B cell (primary cell): Measurements from ENCODE around the gene TP53BP1. TPM values are rescaled to one million over a fixed set of nuclear protein-coding genes. Genes with fewer than 3 reads are reported as not detected.

Experiments used
- ATAC-seq: fragments of 200-7000 bp; cut with Tn5 transposase; one replicate; pipeline ENCODE4 v1.10.0; 2021; ENCODE audit warnings: low read depth, mild to moderate bottlenecking, moderate number of reproducible peaks, moderate library complexity
- CTCF ChIA-PET: fragments of 350-600 bp; sonication (Branson Sonifier 250); formaldehyde crosslinking; loops from one replicate; lab custom pipeline; 2021; ENCODE audit warnings: antibody characterized with exemption, inconsistent platforms; lab: Charles Lee
- POLR2A ChIA-PET: fragments of 350-600 bp; sonication (Branson Sonifier 250); formaldehyde crosslinking; loops from one replicate; lab custom pipeline; 2021; ENCODE audit warnings: antibody characterized with exemption; lab: Charles Lee
- DNase-seq: peaks from one replicate; pipeline ENCODE4 v3.0.0; 2013
- H2AFZ ChIP-seq: 2 replicates; pipeline ENCODE4 v1.6.1; 2012; ENCODE audit warnings: mild to moderate bottlenecking, low read depth, low read length; ENCODE audit not compliant: insufficient read depth, poor library complexity, severe bottlenecking
- H3K27ac ChIP-seq, 2 donors: 1 replicate in 1 of 2; 2 replicates in 1 of 2; pipeline ENCODE4 v1.5.1; 2012 to 2013; ENCODE audit warnings: low read length in 2 of 2, mild to moderate bottlenecking in 2 of 2, moderate library complexity in 1 of 2
- H3K27me3 ChIP-seq, 4 experiments: fragments of 200-600 bp in 1 of 4; sonication (generic) in 1 of 4; replicated peaks in 1 of 4; 1 replicate in 2 of 4; 2 replicates in 2 of 4; pipeline versions ENCODE4 v1.6.1 to v1.7.0; 2013 to 2016; ENCODE audit warnings: low read length in 3 of 4, mild to moderate bottlenecking in 2 of 4, mixed read lengths in 1 of 4, moderate library complexity in 1 of 4; ENCODE audit not compliant: insufficient read depth in 4 of 4, control insufficient read depth in 3 of 4; ENCODE audit errors: control extremely low read depth in 1 of 4
- H3K36me3 ChIP-seq, 2 experiments: replicated peaks in 1 of 2; 1 replicate in 1 of 2; 2 replicates in 1 of 2; pipeline versions ENCODE4 v1.6.1 to v1.7.1; 2013; ENCODE audit warnings: low read length in 1 of 2; ENCODE audit not compliant: insufficient read depth in 2 of 2, control insufficient read depth in 1 of 2; ENCODE audit errors: control extremely low read depth in 1 of 2, extremely low read depth in 1 of 2
- H3K4me1 ChIP-seq, 2 donors: fragments of 200-600 bp in 1 of 2; sonication (generic) in 1 of 2; 1 replicate in 1 of 2; 2 replicates in 1 of 2; pipeline versions ENCODE4 v1.5.1 to v1.6.1; 2013 to 2017; ENCODE audit warnings: low read length in 2 of 2; ENCODE audit not compliant: control insufficient read depth in 2 of 2, insufficient read depth in 2 of 2
- H3K4me2 ChIP-seq: replicated peaks from 2 replicates; pipeline ENCODE3; 2012; ENCODE audit warnings: mild to moderate bottlenecking, low read depth, low read length; ENCODE audit not compliant: poor library complexity, severe bottlenecking
- H3K4me3 ChIP-seq, 5 experiments: fragments of 200-600 bp in 1 of 5; sonication (generic) in 1 of 5; 1 replicate in 3 of 5; 2 replicates in 2 of 5; pipeline versions ENCODE4 v1.5.1 to v1.7.0; 2011 to 2016; ENCODE audit warnings: low read length in 4 of 5, mild to moderate bottlenecking in 4 of 5, low read depth in 2 of 5, control low read depth in 1 of 5, moderate library complexity in 1 of 5; ENCODE audit not compliant: insufficient read depth in 1 of 5; ENCODE audit errors: control extremely low read depth in 1 of 5, extremely low read depth in 1 of 5
- H3K79me2 ChIP-seq: fragments of 200-600 bp; sonication (generic); one replicate; pipeline ENCODE4 v1.6.0; 2016; ENCODE audit warnings: low read length; ENCODE audit not compliant: control insufficient read depth, insufficient read depth
- H3K9ac ChIP-seq: fragments of 200-600 bp; sonication (generic); 2 replicates; pipeline ENCODE4 v1.6.1; 2017; ENCODE audit warnings: mild to moderate bottlenecking, low read length, moderate library complexity
- H3K9me3 ChIP-seq, 3 donors: one replicate each; pipeline versions ENCODE4 v1.6.1 to v1.7.1; 2013; ENCODE audit warnings: low read length in 2 of 3; ENCODE audit not compliant: control insufficient read depth in 2 of 3, insufficient read depth in 1 of 3; ENCODE audit errors: control extremely low read depth in 1 of 3
- H4K20me1 ChIP-seq: 2 replicates; pipeline ENCODE4 v1.6.0; 2012; ENCODE audit warnings: mild to moderate bottlenecking, low read length; ENCODE audit not compliant: insufficient read depth, control insufficient read depth, poor library complexity, severe bottlenecking
- H3K27ac Mint-ChIP-seq: one replicate; pipeline ENCODE4 v1.8.0; 2021; ENCODE audit warnings: mixed read lengths
- H3K27me3 Mint-ChIP-seq: one replicate; pipeline ENCODE4 v1.8.0; 2021; ENCODE audit warnings: mixed read lengths
- H3K4me1 Mint-ChIP-seq: one replicate; pipeline ENCODE4 v1.8.0; 2021; ENCODE audit warnings: mixed read lengths
- H3K4me3 Mint-ChIP-seq: one replicate; pipeline ENCODE4 v1.8.0; 2021; ENCODE audit warnings: mixed read lengths
- H3K9me3 Mint-ChIP-seq: one replicate; pipeline ENCODE4 v1.8.0; 2022; ENCODE audit warnings: mixed read lengths; ENCODE audit not compliant: insufficient read depth
- EZH2 ChIP-seq: IDR thresholded peaks from 2 replicates; pipeline ENCODE4 v1.6.1; 2012; ENCODE audit warnings: borderline replicate concordance, low read depth, mild to moderate bottlenecking, moderate library complexity, low read length; ENCODE audit not compliant: insufficient read depth, poor library complexity, severe bottlenecking
- WGBS: methylation state at CpG from one replicate; pipeline ENCODE4 v1.1.5; 2013; ENCODE audit warnings: missing lambda C conversion rate; ENCODE audit not compliant: insufficient coverage; 5-methylcytosine and 5-hydroxymethylcytosine counted together
- intact Hi-C: fragments of 100-400 bp; cut with micrococcal nuclease; formaldehyde crosslinking; loops from one replicate; pipeline ENCODE4 v1.10.0; 2022
- polyA plus RNA-seq: library from polyadenylated mRNA; depleted of rRNA; stranded (reverse); fragments of >200 nt; gene quantifications from 2 replicates; pipeline ENCODE4 v1.2.3, GENCODE V29; 2012
- total RNA-seq, 2 donors: library from RNA; stranded (reverse); fragments of 120-200 nt in 1 of 2; gene quantifications; 1 replicate in 1 of 2; 2 replicates in 1 of 2; pipeline versions ENCODE4 v1.2.3 to v1.2.4, GENCODE V29; 2013 to 2022
- TF ChIP-seq, protein P1 (sequence below): fragments of 200-600 bp; IDR thresholded peaks from one replicate; pipeline ENCODE4 v1.8.0; 2022; ENCODE audit warnings: antibody characterized with exemption, mild to moderate bottlenecking

The TP53BP1 gene
- total and polyA plus RNA-seq, 2 donors (not counting 1 experiment from before 2014, with no cell fraction given) = 13.1 to 70.5 TPM

DNA sequence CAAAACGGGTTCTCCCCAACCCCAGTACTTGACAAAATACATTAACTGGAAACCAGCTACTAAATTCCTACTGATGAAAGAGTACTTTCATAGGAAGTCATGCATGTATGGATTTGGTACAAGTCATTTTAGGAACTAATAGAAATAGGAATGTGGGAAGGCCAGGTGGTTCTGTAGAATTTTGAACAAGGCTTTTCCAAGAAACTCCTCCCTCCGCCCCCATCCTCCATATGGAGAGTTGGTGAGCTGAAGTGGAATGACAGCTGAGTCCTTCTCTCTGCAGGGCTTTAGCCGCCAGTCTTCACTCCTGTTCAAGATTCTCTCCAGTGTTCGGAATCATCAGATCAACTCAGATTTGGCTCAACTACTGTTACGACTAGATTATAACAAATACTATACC is 88.8 kb downstream of the TP53BP1 start:
- Mint-ChIP-seq H3K27me3 (no peaks in the 10 kb centered on the region), H3K4me3 (no peak overlapping the region), H3K4me1 (no peaks in the 10 kb centered on the region), H3K9me3 (no peaks in the 10 kb centered on the region), H3K27ac (no peak overlapping the region)
- Histone ChIP-seq H3K27me3 (no peaks in the 10 kb centered on the region), H3K9ac (no peak overlapping the region), H3K36me3 (peaks cover 3 to 84% of the 10 kb centered on the region in 2 experiments), H3K27ac (no peak overlapping the region), H3K4me1 (no peaks in the 10 kb centered on the region), H4K20me1 (no peaks in the 10 kb centered on the region), H2AFZ (no peak overlapping the region), H3K4me3 (no peak overlapping the region), H3K9me3 (no peaks in the 10 kb centered on the region), H3K4me2 (no peak overlapping the region), H3K79me2 (no peaks in the 10 kb centered on the region)
- DNase-seq (no peak), ATAC-seq (no peak)
- POLR2A ChIA-PET = interaction anchor here (0.6 kb wide), 1 partner anchor 27 kb away, joined by 6 read pairs; no protein-coding TSS in a partner anchor
- intact Hi-C loops = no loop called here
- TF ChIP-seq, protein P1, sequence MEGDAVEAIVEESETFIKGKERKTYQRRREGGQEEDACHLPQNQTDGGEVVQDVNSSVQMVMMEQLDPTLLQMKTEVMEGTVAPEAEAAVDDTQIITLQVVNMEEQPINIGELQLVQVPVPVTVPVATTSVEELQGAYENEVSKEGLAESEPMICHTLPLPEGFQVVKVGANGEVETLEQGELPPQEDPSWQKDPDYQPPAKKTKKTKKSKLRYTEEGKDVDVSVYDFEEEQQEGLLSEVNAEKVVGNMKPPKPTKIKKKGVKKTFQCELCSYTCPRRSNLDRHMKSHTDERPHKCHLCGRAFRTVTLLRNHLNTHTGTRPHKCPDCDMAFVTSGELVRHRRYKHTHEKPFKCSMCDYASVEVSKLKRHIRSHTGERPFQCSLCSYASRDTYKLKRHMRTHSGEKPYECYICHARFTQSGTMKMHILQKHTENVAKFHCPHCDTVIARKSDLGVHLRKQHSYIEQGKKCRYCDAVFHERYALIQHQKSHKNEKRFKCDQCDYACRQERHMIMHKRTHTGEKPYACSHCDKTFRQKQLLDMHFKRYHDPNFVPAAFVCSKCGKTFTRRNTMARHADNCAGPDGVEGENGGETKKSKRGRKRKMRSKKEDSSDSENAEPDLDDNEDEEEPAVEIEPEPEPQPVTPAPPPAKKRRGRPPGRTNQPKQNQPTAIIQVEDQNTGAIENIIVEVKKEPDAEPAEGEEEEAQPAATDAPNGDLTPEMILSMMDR = no peak
- TF ChIP-seq EZH2 = no peak
- CTCF ChIA-PET = no interaction called here
- WGBS = no CpG with 5 or more reads among the region's 5 CpGs

- Mint-ChIP-seq H3K4me1 (no peaks in the 10 kb centered on the region), H3K9me3 (no peaks in the 10 kb centered on the region), H3K27ac (no peak overlapping the region), H3K4me3 (no peak overlapping the region), H3K27me3 (no peaks in the 10 kb centered on the region)
- Histone ChIP-seq H3K4me3 (no peak overlapping the region), H3K36me3 (peaks cover 3 to 84% of the 10 kb centered on the region in 2 experiments), H3K4me2 (no peak overlapping the region), H3K4me1 (no peaks in the 10 kb centered on the region), H3K79me2 (no peaks in the 10 kb centered on the region), H2AFZ (no peak overlapping the region), H3K27me3 (no peaks in the 10 kb centered on the region), H4K20me1 (no peaks in the 10 kb centered on the region), H3K9me3 (no peaks in the 10 kb centered on the region), H3K27ac (no peak overlapping the region), H3K9ac (no peak overlapping the region)
- TF ChIP-seq EZH2 = no peak
- TF ChIP-seq, protein P1 = no peak
- ChIA-PET POLR2A (interaction anchor here (0.6 kb wide), 1 partner anchor 140 kb away, joined by 3 read pairs; no protein-coding TSS in a partner anchor), CTCF (no interaction called here)
- WGBS = 93% methylated on average over 2 of the region's 8 CpGs
- no peak for DNase-seq
- intact Hi-C loops = no loop called here
- no peak for ATAC-seq
Observed at GRCh38 chr15:43403616-43404015, 89.3 kb downstream of the TP53BP1 start.
